Measurements from ENCODE around the gene TGFBR3. TPM values are rescaled to one million over a fixed set of nuclear protein-coding genes. Genes with fewer than 3 reads are reported as not detected.

The TGFBR3 gene
- total and polyA plus RNA-seq, 2 of the 8 experiments (the other 6 are each of a cell fraction or from before 2014, with no cell fraction given) = 2.0 to 6.1 TPM

DNA sequence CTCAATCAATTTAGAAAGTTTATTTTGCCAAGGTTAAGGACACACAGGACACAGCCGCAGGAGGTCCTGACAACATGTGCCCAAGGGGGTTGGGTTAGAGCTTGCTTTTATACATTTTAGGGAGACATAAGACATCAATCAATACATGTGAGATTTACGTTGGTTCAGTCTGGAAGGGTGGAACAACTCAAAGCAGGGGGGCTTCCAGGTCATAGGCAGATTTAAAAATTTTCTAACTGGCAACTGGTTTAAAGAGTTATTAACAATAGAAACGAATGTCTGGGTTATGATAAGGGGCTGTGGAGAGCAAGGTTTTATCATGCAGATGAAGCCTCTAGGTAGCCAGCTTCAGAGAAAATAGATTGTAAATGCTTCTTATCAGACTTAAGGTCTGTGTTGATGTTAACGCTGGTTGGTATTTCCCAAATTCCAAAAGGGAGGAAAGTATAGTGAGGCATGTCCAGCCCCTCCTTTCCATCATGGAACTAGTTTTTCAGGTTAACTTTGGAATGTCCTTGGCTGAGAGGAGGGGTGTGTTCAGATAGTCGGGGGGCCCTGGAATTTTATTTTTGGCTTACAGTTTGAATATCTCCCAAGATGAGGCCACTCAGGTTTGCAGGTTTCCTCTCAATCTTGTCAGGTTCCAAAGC lies 31.0 kb upstream of the TGFBR3 start:
- 79% methylated on average over 5 of the region's 5 CpGs; no CpG with 5 or more reads in 1 of the 2 experiments for WGBS, 2 experiments (ENCODE audit: extremely low coverage in 1 of 2, insufficient coverage in 1 of 2, insufficient read length in 1 of 2, insufficient replicate concordance in 2 of 2, low coverage in 1 of 2, low lambda C conversion rate in 2 of 2, missing lambda C conversion rate in 1 of 2)

More for the DNA sequence above, 31.0 kb upstream of the TGFBR3 start:
- Histone ChIP-seq H3K56ac (replicated peaks; ENCODE audit: insufficient read length, low read depth, low read length) (no peak overlapping the region), H2BK20ac (ENCODE audit: low read length) (no peak overlapping the region), H2BK15ac (ENCODE audit: low read length) (no peak overlapping the region), H2BK5ac (ENCODE audit: low read depth, low read length) (no peak overlapping the region), H2BK120ac (replicated peaks; ENCODE audit: low read depth, low read length) (no peak overlapping the region), H2BK12ac (ENCODE audit: low read depth, low read length) (no peak overlapping the region), H2AK5ac (ENCODE audit: low read depth, low read length) (no peak overlapping the region), H3K79me1 (ENCODE audit: low read depth, low read length) (no peaks in the 10 kb centered on the region), H3K4ac (replicated peaks; ENCODE audit: insufficient read length, low read depth, low read length) (no peak overlapping the region), H3K27ac (ENCODE audit: low read depth, low read length) (no peak overlapping the region), H4K91ac (replicated peaks; ENCODE audit: insufficient read length, low read length) (no peak overlapping the region), H2AFZ (ENCODE audit: low read length) (no peak overlapping the region), H4K5ac (ENCODE audit: insufficient read length, low read depth, low read length) (no peak overlapping the region), H3K23me2 (ENCODE audit: low read depth, low read length) (no peaks in the 10 kb centered on the region), H3K79me2 (ENCODE audit: control insufficient read depth in 1 of 2, insufficient read depth in 2 of 2, low read length in 2 of 2) (no peaks in the 10 kb centered on the region), H3K4me1 (replicated peaks in 1 of 4; ENCODE audit: control insufficient read depth in 3 of 4, insufficient read depth in 4 of 4, low read length in 3 of 4) (peaks cover 0 to 4% (median 0%) of the 10 kb centered on the region in 4 experiments; a peak in 3 of 7 replicates), H4K8ac (ENCODE audit: extremely low read depth, insufficient read depth, low read length) (no peak overlapping the region), H3K14ac (ENCODE audit: insufficient read length) (no peak overlapping the region), H3K27me3 (replicated peaks in 1 of 4; ENCODE audit: control insufficient read depth in 3 of 4, extremely low read depth in 1 of 4, insufficient read depth in 3 of 4, low read length in 3 of 4) (no peaks in the 10 kb centered on the region), H3K9me3 (ENCODE audit: insufficient read depth in 2 of 2, low read depth in 1 of 2, low read length in 1 of 2) (no peaks in the 10 kb centered on the region), H3K9ac (replicated peaks in 1 of 4; ENCODE audit: extremely low read depth in 1 of 4, low read depth in 3 of 4, low read length in 3 of 4) (no peak overlapping the region), H3K4me3 (ENCODE audit: extremely low read depth in 1 of 4, insufficient read depth in 2 of 4, low read depth in 3 of 4, low read length in 4 of 4) (no peak overlapping the region), H3K4me2 (ENCODE audit: insufficient read depth in 1 of 2, low read depth in 2 of 2, low read length in 2 of 2) (no peak overlapping the region), H4K20me1 (replicated peaks in 1 of 2; ENCODE audit: control insufficient read depth in 1 of 2, insufficient read depth in 2 of 2, low read length in 2 of 2) (no peaks in the 10 kb centered on the region), H3K18ac (ENCODE audit: extremely low read depth, low read length) (no peak overlapping the region), H3K36me3 (ENCODE audit: control insufficient read depth in 2 of 4, insufficient read depth in 4 of 4, low read length in 3 of 4) (no peaks in the 10 kb centered on the region), H3K23ac (ENCODE audit: insufficient read length) (no peak overlapping the region)
- ChIA-PET CTCF (ENCODE audit: partially characterized antibody) (interaction anchor here (0.7 to 1.0 kb wide), 2 partner anchors 10 to 209 kb away, joined by 3 to 6 read pairs; no protein-coding TSS in a partner anchor), POLR2A (ENCODE audit: partially characterized antibody) (no interaction called here)
- DNase-seq (ENCODE audit: low read depth in 1 of 2, low spot score in 2 of 2) (no peak), FAIRE-seq (no peak)
- TF ChIP-seq RBBP5 (IDR thresholded peaks at IDR 0.05; ENCODE audit: borderline replicate concordance, low read depth, low read length) (no peak), NRF1 (IDR thresholded peaks at IDR 0.05; ENCODE audit: low read depth, low read length) (no peak), POU5F1 (IDR thresholded peaks at IDR 0.05; ENCODE audit: low read depth, low read length) (no peak), TCF12 (IDR thresholded peaks at IDR 0.05; ENCODE audit: low read depth, low read length) (no peak), CBX5 (IDR thresholded peaks at IDR 0.05; ENCODE audit: low read depth, low read length) (no peak), EP300 (IDR thresholded peaks at IDR 0.05; ENCODE audit: borderline replicate concordance in 1 of 2, low read depth in 2 of 2, low read length in 2 of 2) (no peak), CHD2 (IDR thresholded peaks at IDR 0.05; ENCODE audit: low read length) (no peak), SP4 (IDR thresholded peaks at IDR 0.05; ENCODE audit: low read length) (no peak)

Data from H1 (cell line).